GM18858 (cell line): ENCODE results near the gene CTNND2.

Source experiments
- ATAC-seq: cut with Tn5 transposase; IDR thresholded peaks from one replicate; pipeline ENCODE4 v1.9.1; 2021; ENCODE audit not compliant: unreplicated experiment

CTNND2 gene

DNA sequence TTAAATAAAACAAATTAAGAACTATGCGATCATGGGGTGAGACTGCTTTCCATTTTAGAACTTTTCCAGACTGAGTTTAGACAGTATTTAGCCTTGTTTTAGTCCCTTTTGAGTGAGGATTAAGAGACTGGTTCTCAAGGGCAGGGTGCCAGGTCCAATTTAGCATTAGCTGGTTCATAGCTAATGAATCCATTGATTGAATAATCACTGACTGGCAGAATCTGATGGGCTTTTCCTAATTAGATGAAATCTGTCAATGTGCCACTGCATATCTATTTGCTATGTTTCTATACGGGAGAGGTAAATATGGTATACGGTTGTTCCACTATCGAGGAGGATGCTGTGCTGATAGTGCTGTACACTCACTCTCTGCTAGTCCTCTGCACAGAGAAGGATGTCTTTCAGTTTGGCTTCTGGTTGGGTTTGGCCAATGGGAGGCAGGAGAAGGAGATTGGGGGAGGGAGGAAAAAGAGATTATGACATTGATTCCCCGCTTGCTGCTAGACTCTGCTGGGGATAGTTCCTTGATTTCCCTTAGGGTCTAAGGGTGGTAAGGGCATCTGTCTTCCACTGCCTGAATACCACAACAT is 496.6 kb downstream of the CTNND2 start:
- ATAC-seq: no peak

DNA sequence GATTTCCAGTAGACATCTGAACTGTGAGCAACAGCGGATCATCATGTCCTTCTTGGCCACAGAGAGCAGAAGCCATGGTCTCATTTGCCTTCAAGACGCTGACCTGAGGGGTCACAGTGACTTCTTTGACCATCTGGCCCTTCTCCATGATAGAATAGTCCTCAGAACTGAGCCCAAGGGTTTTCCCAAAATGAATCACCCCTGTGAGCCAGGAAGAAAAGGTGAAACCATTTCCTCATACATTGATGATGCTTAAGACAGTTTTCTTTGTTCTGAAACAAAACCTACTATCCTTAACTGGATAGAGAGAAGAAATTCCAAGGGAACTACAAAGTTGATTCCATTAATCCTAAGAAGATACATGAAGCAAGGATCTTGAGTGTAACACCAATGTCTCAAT is 503.9 kb downstream of the CTNND2 start:
- no peak for ATAC-seq

DNA sequence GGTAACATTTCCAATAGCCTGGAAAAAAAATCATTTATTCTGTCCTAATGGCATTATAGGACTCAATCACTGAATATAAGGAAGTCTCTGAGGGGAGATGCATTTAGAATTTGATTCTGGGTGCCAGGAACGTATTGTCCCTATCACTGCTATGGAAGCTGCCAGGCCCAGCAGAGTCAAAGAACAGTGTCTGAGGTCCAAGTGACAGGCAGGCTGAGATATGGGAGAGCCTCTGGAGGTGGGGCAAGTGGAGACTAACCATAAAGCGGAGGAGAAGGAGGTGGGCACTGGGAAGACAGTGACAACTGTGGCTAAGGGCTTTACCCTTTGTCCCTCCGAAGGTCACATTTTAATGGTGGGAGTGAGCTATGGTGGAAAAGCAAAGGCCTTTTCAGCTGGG is 505.5 kb downstream of the CTNND2 start:
- no peak for ATAC-seq

DNA sequence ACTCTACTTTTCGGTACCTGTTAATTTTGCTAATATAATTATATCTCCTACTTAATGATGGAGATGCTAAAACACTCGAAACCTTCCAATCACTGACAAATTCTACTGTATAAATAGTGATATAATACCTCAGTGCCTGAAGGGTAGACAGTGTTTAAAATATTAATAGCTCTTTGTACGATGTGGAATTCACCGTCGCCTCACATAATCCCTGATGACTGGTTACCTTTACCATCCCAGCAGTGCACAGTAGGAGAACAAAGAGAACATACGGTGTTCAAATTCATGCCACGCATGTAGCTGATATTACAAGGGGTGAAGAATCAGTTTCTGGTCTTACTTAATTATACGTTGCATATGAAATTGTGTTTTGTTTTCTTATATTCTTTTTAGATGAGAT is 506.7 kb downstream of the CTNND2 start:
- ATAC-seq: no peak

DNA sequence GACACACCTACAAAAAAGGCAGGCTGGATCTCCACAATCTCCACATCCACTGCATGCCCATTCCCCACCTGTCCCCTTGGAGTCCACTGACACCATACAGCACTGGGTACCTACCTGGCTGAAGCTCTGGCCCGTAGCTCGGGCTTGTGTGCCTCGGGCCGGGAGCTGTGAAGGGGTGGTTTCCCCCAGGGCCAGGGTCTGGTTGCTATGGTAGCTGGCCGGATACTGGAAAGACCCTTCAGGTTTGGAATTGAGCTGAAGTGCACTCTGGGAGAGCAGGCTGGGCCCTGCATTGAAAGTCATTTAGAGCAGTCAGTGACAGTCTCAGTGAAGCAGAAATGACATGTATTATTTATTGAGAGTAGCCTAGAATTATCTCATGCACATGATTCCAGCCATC is 507.3 kb downstream of the CTNND2 start:
- ATAC-seq: no peak

DNA sequence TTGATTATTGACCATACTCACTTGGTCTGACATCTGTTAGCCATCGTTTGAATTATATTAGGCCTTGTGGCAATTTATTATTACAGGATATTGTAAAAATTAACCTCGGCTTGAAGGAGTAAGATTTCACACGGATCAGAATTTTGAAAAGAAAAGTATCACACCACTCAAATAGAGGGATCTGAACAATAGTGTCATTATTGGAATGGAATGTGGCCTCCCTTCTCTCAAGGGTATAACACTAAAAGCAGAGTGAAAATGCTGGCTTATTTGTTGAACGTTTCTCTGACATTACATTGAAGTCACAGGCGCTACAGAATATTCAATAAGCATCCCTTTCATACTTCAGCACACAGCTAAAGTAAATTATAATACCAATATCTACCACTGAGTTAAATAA is 509.3 kb downstream of the CTNND2 start:
- no peak for ATAC-seq

DNA sequence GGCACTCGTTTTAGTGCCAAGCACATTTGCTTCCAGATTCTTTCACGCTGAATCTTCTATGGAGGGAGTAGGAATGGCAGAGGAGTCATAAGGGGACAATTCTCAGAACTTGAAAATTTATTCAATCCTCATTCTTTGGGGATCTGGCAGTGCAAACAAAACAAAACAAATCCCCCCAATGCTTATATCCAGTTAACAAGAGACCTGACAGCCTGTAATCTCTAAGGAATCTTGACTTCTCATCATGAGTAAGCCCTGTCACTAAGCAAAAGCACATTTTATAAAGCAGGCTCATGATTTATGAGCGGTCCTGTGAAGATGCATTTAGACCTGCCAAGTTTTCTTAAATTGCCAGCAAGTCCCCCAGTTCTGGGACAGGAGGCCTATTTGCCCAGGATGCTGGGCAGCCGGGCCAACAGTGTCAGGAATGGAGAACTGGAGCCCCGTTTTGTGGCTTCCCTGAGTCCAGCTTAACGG is 513.9 kb downstream of the CTNND2 start:
- ATAC-seq: no peak

DNA sequence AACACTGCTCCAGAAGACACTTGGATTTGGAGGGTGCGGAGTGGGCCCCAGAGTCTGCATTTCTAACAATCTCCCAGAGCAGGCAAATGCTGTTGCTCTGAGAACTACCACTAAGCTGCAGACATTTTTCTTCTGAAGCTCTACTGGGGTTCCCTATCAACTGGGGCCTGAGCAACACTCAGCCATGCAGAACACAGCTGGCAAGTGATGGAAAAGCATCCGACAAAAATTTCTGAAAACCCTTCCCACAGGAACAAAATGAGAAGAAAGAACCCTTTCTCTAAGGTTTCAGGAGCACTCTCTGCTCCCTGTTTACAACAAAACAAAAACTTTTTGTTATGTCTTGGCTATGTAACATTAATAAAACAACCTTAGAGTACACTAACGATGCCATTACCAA is 516.9 kb downstream of the CTNND2 start:
- no peak for ATAC-seq

DNA sequence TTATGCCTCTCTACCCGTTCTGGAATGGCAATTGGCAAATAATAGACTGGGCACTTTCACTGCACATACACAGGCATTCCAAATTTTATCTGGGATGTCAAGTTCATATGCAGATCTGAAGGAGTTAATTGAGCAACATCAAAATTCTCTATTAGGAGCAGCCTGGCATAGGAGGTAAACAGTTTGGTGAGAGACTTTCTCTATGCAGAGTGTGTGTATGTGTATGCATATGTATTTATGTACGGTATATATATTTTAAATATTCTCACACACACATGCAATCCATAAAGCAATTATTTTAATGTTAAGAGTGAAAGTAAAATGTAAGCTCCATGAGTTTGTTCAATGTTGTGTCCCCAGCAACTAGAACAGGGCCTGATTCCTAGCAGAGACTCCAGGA is 517.8 kb downstream of the CTNND2 start:
- no peak for ATAC-seq

DNA sequence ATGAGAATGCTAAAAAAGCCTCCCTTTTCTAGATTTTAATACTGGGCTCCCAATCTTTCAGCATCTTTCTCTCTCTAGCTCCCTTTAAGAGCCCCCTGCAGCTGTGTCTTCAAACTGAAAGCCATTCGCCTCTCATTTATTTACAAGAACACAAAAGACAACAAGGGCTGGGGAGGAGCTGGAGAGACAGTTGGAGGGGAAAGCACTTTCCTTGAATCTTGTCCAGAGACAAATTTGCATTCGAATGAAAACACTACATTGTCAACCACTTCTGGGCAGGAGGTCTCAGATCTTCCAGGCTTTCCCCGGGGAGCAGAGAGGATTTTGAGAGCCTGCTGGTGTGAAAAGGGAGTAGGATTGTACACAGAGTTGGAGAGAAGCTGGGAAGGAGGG is 518.3 kb downstream of the CTNND2 start:
- no peak for ATAC-seq

DNA sequence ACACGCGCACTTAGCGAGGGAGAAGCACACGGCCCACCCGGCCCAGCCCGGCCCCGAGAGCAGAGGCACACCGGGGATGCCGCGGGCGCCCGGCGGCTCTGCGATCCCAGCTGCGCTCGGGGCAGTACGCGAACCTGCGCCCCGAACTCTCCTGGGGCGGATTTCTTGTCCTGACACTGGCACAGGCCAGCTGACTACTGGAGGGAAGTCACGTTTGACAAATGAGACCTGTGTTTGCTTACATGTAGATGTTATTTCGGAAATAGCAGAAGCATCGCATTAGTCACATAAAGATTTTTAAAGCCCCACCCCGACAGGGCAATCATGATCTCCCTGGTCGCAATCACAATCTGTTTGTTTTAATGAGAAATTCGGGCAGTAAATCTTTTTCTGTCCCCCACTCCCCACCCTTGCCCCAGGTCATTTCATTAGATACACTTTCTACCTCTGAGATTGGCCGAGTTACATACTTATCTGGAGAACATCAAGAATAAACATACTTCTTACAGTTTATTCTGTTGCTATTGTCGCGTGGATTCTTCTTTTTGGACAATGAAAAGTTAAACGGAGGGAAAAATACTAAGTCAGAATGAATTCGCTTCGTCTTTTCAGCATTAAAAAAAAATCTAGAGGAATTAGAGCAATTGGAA is 518.9 kb downstream of the CTNND2 start:
- ATAC-seq: no peak

DNA sequence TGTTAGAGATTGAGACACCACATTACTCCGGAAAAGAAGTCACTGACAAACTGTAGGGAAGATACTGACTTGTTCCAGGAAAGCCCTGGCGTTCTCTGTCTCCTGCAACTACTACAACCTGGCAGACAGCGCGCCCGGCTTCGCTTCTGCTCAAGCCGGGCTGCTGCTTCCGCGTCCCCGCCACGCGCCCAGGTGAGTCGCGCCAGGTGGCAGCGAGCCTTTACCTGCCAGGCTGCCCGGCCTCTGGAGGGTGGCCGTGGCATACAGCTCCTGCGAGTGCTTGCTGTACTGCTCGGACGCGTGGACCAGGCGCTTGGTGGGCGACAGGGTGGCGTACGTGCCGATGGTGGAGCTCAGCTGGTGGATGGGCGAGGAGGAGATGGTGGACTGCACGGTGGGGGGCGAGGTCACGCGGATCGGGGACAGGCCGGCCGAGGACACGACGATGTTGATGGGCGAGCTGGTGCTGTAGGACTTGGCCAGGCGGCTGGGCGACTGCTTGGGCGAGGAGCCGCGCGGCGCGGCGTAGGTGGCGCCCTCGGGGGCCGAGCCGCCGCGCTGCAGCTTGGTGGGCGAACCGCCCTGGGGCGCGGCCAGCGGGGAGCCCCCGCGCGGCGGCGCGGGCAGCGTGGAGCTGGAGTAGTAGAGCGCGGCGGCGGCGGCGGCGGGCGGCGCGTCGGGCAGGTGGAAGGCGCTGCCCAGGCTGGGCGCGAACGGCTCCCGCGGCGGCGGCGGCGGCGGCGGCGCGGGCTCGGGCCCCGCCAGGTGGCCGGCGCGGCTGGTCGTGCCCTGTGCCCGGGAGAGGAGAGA is 519.6 kb downstream of the CTNND2 start:
- no peak for ATAC-seq

DNA sequence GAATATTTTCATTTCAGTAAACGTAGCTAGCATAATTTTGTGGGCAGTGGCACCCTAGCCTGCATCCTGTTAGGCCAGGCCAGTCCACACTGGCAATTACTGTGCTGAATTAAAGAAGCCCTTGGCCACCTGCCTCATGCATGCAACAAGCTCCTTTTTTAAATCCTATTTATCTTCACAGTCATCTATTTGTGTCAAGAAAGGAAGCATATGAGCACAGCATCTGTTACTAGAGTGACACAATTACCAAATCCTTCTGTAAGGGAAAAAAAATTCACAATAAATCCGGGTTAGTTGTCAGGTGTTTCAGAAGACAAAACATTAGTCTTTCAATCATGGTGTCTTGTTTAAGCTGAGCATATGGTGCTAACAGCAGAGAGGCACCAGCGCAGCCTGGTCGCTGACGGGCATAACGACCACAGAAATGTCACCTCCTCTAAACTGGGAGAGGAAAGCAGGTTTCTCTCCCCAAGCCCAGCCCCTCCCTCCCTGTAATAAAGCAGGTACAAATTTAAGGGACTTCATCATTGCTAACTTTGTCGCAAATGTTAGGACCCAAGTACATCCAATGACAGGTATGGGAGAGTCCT is 520.6 kb downstream of the CTNND2 start:
- no peak for ATAC-seq

DNA sequence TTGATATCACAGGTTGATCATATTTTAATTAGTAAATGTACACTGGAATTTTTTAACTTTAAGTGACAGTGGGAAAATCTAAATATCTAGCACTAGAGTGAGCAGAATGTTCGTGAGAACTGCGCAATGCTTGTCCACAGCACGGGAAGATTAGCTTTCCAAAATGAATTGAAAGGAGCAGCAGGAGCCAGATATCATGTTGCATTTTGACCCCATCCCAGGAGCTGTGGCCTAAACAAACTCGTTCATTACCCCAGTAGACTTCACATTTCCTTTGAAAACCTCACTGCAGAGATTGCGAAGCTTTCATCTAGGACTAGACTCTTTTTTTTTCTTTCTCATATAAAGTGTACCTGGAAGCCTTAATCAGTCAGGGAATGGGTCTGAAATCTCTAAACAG is 525.8 kb downstream of the CTNND2 start:
- ATAC-seq: no peak

DNA sequence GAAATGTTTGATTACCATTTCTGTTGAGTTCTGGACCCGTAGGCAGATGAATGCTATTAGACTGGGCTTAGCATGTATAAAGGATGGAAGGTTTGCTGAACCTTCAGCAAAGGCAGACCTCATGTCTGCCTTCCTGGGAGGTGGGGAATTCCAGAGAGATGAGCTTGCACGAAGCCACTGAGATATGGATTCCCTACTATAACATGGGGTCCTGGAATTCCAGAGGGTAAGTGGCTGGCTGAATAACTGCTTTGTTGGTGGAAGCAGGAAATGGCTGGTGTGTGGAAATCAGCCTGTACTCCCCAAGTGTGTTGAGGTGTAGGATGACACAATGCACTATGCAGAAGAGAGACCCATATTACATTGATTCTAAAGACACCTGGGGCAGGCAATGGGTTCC is 526.4 kb downstream of the CTNND2 start:
- ATAC-seq: no peak

DNA sequence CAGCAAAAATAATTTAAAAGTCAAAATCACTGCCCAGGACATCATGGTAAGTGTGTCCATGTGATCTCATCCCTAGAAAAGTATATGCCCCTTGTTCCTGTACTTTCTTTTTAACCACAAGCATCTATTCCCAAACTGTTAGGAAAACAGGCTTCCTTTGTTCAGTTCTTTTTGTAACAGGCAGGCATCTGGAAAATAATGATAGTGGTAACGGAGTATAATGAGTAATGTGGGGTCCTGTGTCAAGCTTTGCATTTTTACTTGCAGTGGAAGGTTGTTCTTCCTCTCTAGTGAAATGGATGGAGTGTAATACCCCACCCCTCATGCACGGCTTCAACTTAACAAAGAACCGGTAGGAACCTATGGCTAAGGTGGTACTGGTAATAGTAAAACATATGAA is 532.1 kb downstream of the CTNND2 start:
- no peak for ATAC-seq

DNA sequence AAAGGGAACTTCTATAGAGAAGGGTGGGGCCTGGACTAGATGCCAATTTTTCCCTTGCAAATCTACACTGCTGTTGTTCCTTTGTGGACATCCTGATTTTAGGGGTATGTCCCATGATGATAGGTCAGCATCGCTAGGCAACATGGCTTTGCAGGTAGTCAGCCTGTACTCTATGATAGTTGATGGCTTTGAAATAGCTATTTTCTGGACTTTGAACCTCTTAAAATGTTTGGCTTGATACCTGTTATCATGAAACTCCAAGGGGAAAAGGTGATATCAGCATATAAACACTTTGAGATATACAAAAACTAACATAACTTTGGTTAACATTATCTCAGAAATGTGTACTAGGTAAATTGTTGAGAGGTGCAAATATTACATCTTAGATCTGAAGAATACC is 533.2 kb downstream of the CTNND2 start:
- ATAC-seq: no peak

DNA sequence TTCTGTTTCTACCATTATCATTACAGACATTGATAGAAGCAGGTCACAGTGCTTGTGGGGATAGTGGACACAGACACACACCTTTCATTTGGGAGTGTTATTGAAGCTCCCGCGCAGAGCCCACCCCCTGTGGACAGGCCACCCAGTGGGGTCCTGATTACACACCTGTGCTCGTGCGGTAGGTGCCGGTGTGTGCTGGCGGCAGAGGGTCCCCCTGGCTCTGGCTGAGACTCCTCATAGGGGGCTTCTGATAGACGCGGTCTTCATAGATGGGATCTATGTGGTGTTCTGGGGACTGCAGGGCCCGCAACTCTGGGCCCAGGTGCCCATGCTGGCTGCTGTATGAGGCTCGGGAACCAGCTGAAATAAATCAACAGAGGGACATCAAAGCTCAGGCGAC is 539.7 kb downstream of the CTNND2 start:
- no peak for ATAC-seq

DNA sequence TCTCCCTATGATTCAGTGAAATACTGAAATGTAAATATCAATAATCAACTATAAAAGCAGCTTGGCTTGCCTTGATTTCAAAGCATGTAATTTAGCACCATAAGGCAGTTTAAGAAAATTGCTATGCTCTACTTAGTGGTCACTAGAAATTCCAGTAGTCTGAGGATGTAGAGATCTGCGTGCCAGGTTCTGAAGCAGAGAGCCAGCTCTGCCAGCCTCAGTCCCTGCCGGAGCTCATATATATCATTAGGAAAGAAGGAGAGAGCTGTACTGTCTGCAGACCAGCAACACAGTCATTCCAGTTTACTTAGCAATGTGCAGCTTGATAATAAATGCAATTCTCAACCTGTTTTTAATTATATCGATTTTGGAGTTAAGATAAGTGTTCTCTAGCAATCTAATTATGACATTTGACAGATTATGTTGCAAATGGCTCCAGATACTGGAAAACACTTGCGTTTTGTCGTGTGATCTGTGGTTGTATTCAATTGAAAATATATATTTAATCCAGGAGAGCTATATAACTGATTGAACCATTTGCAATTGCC is 540.5 kb downstream of the CTNND2 start:
- ATAC-seq: no peak

DNA sequence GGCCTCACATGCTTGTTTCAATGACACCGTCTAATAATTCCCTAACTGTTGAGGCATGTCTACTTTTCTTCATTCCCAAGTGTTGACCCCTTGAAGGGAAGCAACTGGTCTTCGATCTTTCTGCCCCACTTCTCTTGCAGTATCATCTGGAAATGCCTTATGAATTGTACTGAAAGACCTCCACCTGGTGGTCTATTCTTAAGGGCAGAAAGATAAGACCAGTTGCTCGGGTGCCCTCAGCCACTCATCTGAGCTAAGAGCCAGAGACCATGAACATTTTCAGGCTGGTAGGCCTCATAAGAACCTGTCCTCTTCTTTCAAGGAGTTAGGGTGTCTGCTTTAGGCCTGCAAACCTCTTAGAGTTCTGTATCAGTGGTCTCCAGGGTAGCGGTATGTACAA is 542.5 kb downstream of the CTNND2 start:
- ATAC-seq: no peak

DNA sequence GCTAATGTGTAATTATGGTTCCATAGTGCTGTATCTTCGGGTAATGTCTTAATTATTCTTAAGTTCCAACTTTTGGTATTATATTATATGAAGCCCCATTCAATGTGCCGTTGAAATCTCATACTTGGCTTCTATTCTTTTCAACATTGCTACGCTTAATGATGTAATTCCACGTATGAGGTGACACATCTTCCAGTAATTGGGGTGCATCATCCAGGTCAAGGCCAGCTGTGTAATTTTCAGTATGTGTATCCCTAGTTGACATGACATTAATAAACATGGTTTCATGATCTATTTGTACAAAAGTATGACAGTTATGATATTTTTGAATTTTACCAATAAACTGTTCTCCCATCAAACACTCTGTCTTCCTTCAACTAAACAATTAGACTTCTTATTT is 546.3 kb downstream of the CTNND2 start:
- no peak for ATAC-seq

DNA sequence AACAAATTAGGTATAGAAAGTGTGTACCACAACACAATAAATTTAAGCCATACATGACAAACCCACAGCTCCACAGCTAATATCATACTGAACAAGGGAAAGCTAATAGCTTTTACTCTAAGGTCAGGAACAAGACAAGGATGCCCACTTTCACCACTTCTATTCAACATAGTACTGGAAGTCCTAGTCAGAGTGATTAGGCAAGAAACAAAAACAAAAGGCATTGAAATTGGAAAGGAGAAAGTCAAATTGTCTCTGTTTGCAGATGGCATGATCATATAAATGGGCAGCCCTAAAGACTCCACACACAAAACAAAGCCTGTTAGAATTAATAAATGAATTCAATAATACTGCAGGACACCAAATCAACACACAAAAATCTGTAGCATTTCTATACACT is 548.8 kb downstream of the CTNND2 start:
- ATAC-seq: no peak
